SK-N-SH (cell line): ENCODE results near the gene PSMD1. TPM values are rescaled to one million over a fixed set of nuclear protein-coding genes. Genes with fewer than 3 reads are reported as not detected.

ENCODE experiments used
- CTCF ChIA-PET: fragments of 300-600, 350-600 bp; formaldehyde crosslinking; extraction: SDS; loops from one replicate; lab custom pipeline; 2021; lab: Yijun Ruan, JAX
- POLR2A ChIA-PET: fragments of 350-600 bp; sonication (Branson Sonifier 250); formaldehyde crosslinking; extraction: SDS; loops from one replicate; lab custom pipeline; 2020; ENCODE audit warnings: antibody characterized with exemption, inconsistent platforms; lab: Yijun Ruan, JAX
- DNase-seq: peaks from one replicate; pipeline ENCODE4 v3.0.0; 2012
- H2AFZ ChIP-seq: fragments of 200-600 bp; sonication (generic); 2 replicates; pipeline ENCODE4 v1.8.1; 2016; ENCODE audit warnings: antibody characterized with exemption, mild to moderate bottlenecking, low read depth
- H3F3A ChIP-seq: fragments of 200-600 bp; sonication (generic); replicated peaks from 2 replicates; pipeline ENCODE3; 2016; ENCODE audit warnings: antibody characterized with exemption, mild to moderate bottlenecking; ENCODE audit not compliant: insufficient read depth
- H3K27ac ChIP-seq, 2 experiments: fragments of 200-500 bp in 1 of 2; fragments of 200-600 bp in 1 of 2; sonication (Bioruptor generic) in 1 of 2; sonication (generic), shearing (Covaris generic) in 1 of 2; 2 replicates each; pipeline versions ENCODE4 v1.5.1 to v1.6.1; 2014 to 2016; ENCODE audit warnings: low read depth in 2 of 2, inconsistent platforms in 1 of 2, low read length in 1 of 2, mild to moderate bottlenecking in 1 of 2, mixed read lengths in 1 of 2
- H3K27me3 ChIP-seq: fragments of 200-600 bp; sonication (generic), shearing (Covaris generic); 2 replicates; pipeline ENCODE4 v1.6.1; 2016; ENCODE audit warnings: mixed run types; ENCODE audit not compliant: insufficient read depth
- H3K36me3 ChIP-seq, 2 experiments: fragments of 200-500 bp in 1 of 2; fragments of 200-600 bp in 1 of 2; sonication (Bioruptor generic) in 1 of 2; sonication (generic) in 1 of 2; replicated peaks in 1 of 2; 2 replicates each; pipeline versions ENCODE3 to v1.5.1; 2014 to 2016; ENCODE audit warnings: low read length in 1 of 2, mild to moderate bottlenecking in 1 of 2; ENCODE audit not compliant: insufficient read depth in 2 of 2, control insufficient read depth in 1 of 2
- H3K4me1 ChIP-seq, 2 experiments: fragments of 200-500 bp in 1 of 2; fragments of 200-600 bp in 1 of 2; sonication (Bioruptor generic) in 1 of 2; sonication (generic), shearing (Covaris generic) in 1 of 2; 2 replicates each; pipeline versions ENCODE4 v1.5.1 to v1.6.1; 2014 to 2016; ENCODE audit warnings: low read depth in 1 of 2, low read length in 1 of 2, mixed run types in 1 of 2; ENCODE audit not compliant: insufficient read depth in 2 of 2, control insufficient read depth in 1 of 2
- H3K4me2 ChIP-seq: fragments of 200-600 bp; sonication (generic), shearing (Covaris generic); 2 replicates; pipeline ENCODE4 v1.6.1; 2017; ENCODE audit warnings: mixed run types
- H3K4me3 ChIP-seq, 2 experiments: fragments of 200-500 bp in 1 of 2; fragments of 200-600 bp in 1 of 2; sonication (Bioruptor generic) in 1 of 2; sonication (generic), shearing (Covaris generic) in 1 of 2; 2 replicates each; pipeline versions ENCODE4 v1.5.1 to v1.8.1; 2014 to 2016; ENCODE audit warnings: low read depth in 2 of 2, inconsistent platforms in 1 of 2, low read length in 1 of 2, mild to moderate bottlenecking in 1 of 2, mixed read lengths in 1 of 2, moderate library complexity in 1 of 2
- H3K79me2 ChIP-seq: fragments of 200-600 bp; sonication (generic); 2 replicates; pipeline ENCODE4 v1.8.1; 2017; ENCODE audit warnings: mild to moderate bottlenecking; ENCODE audit not compliant: insufficient read depth
- H3K9ac ChIP-seq: fragments of 200-600 bp; sonication (generic); 2 replicates; pipeline ENCODE4 v1.6.1; 2017; ENCODE audit warnings: mixed run types
- H3K9me2 ChIP-seq: fragments of 200-600 bp; sonication (generic); 2 replicates; pipeline ENCODE4 v1.6.1; 2017; ENCODE audit warnings: mixed run types
- H3K9me3 ChIP-seq: fragments of 200-600 bp; sonication (generic); 2 replicates; pipeline ENCODE4 v1.6.1; 2017; ENCODE audit warnings: mixed run types, mild to moderate bottlenecking, moderate library complexity
- H4K20me1 ChIP-seq: fragments of 200-600 bp; sonication (generic); 2 replicates; pipeline ENCODE4 v1.6.1; 2017; ENCODE audit warnings: mild to moderate bottlenecking, mixed run types; ENCODE audit not compliant: insufficient read depth
- EP300 ChIP-seq, 2 experiments: IDR thresholded peaks; 2 replicates each; pipeline versions ENCODE4 v1.4.0 to v1.6.1; 2012; ENCODE audit warnings: borderline replicate concordance in 1 of 2, low read depth in 1 of 2, low read length in 1 of 2
- EZH2phosphoT487 ChIP-seq: fragments of 200-600 bp; sonication (generic); IDR thresholded peaks from 2 replicates; pipeline ENCODE4 v1.6.1; 2017; ENCODE audit warnings: low read depth, mixed run types, mild to moderate bottlenecking, antibody characterized with exemption, moderate library complexity, borderline replicate concordance
- GATA2 ChIP-seq: sonication (generic); formaldehyde crosslinking; IDR thresholded peaks from 2 replicates; pipeline ENCODE4 v1.5.0; 2020; ENCODE audit warnings: mild to moderate bottlenecking, missing genetic modification reagents
- JUND ChIP-seq: IDR thresholded peaks from 2 replicates; pipeline ENCODE4 v1.4.0; 2012
- MEF2A ChIP-seq: IDR thresholded peaks from 2 replicates; pipeline ENCODE4 v1.4.0; 2012; ENCODE audit warnings: low read depth, borderline replicate concordance
- MXI1 ChIP-seq: IDR thresholded peaks from 2 replicates; pipeline ENCODE4 v1.6.1; 2012; ENCODE audit warnings: mild to moderate bottlenecking, low read depth, low read length, improper control_type of control experiment
- RAD21 ChIP-seq: IDR thresholded peaks from 2 replicates; pipeline ENCODE4 v1.6.1; 2012; ENCODE audit warnings: mild to moderate bottlenecking, low read length
- SMC3 ChIP-seq: IDR thresholded peaks from 2 replicates; pipeline ENCODE4 v1.6.1; 2012; ENCODE audit warnings: low read depth, low read length, improper control_type of control experiment
- TCF12 ChIP-seq: IDR thresholded peaks from 2 replicates; pipeline ENCODE4 v1.4.0; 2012
- YY1 ChIP-seq: IDR thresholded peaks from 2 replicates; pipeline ENCODE4 v1.4.0; 2012; ENCODE audit warnings: low read depth, mild to moderate bottlenecking
- WGBS: methylation state at CpG from one replicate; pipeline ENCODE4 v1.1.6; 2017; ENCODE audit warnings: low lambda C conversion rate; 5-methylcytosine and 5-hydroxymethylcytosine counted together
- polyA plus RNA-seq, 3 experiments: library from polyadenylated mRNA; depleted of rRNA; stranded (reverse); fragments of >200 nt; gene quantifications; 2 replicates each; pipeline ENCODE4 v1.2.3, GENCODE V29; 2012
- TF ChIP-seq, protein P1 (sequence below): IDR thresholded peaks from 2 replicates; pipeline ENCODE4 v1.4.0; 2012; ENCODE audit warnings: low read depth, borderline replicate concordance
- TF ChIP-seq, protein P2 (sequence below): IDR thresholded peaks from 2 replicates; pipeline ENCODE4; 2012
- TF ChIP-seq, protein P3 (sequence below): IDR thresholded peaks from 2 replicates; pipeline ENCODE4 v1.6.1; 2012; ENCODE audit warnings: mild to moderate bottlenecking, low read depth, low read length, moderate library complexity
- TF ChIP-seq, protein P4 (sequence below): fragments of 200-600 bp; sonication (generic); IDR thresholded peaks from 2 replicates; pipeline ENCODE4 v1.6.1; 2017; ENCODE audit warnings: antibody characterized with exemption, mild to moderate bottlenecking, moderate library complexity

PSMD1 gene
- polyA plus RNA-seq, 1 of the 3 experiments (the other 2 are of a cell fraction) = 92.3 TPM

DNA sequence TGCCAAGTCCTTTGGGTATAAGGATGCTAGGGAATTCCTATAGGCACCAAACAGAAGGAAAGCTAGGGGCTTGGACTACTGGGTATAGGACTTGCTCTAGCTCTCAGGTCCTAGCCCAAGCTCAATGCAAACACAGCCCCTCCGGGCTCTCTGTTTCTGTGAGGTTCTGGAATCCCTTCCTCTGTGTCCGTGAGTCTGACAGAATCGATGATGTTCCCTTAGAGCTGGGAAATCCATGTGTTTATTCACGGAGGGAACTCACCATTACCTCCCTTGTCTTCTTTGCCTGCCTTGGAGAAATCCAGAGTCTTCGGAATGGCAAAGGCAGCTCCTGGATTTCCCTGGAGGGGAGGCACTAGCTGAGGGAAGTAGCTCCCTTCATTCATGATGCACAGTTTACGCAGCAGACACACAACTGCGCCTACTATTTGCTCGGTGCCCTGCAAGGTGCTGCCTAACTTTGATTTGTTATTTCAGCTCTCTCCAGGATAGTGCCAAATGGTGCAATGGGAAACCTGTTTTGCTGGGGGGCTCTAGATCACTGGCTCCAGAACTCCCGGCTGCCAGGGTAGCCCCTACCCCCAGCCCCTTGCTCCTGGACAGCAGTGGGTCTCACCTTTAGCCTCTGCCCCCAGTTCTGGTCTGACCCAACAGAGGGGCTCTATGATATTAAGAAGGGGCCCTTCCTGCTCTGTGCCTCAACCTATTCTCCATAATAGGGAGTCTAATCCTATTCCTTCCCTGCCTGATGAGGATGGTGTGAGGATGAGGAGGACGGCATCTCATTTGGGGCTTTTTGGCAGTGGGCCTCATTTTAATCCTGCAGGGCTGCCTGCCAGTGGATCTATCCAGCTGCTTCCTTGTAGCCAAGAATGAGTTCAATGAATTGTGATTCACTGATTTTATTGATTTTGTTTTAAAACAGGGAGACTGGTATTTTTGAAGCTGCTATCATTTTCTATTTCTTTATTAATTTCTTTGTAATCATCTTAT lies 8.4 kb upstream of the PSMD1 start:
- H3K36me3 ChIP-seq = no peaks in the 10 kb centered on the region
- H3K27ac ChIP-seq = no peak overlapping the region
- no peaks in the 10 kb centered on the region for H3K79me2 ChIP-seq
- DNase-seq = no peak
- CTCF ChIA-PET = interaction anchor here (1.2 kb wide), 3 partner anchors 19 to 224 kb away, joined by 3 to 4 read pairs (median 4); no protein-coding TSS in a partner anchor
- H3K27me3 ChIP-seq = no peaks in the 10 kb centered on the region
- TF ChIP-seq GATA2 (CRISPR knock-in tag) (no peak), TCF12 (no peak), RAD21 (no peak), EZH2phosphoT487 (no peak), MXI1 (no peak), EP300 (IDR thresholded peaks at IDR 0.05; ENCODE audit: borderline replicate concordance in 1 of 2, low read depth in 1 of 2, low read length in 1 of 2) (no peak), YY1 (no peak), MEF2A (no peak), JUND (no peak), SMC3 (no peak)
- TF ChIP-seq, protein P1, sequence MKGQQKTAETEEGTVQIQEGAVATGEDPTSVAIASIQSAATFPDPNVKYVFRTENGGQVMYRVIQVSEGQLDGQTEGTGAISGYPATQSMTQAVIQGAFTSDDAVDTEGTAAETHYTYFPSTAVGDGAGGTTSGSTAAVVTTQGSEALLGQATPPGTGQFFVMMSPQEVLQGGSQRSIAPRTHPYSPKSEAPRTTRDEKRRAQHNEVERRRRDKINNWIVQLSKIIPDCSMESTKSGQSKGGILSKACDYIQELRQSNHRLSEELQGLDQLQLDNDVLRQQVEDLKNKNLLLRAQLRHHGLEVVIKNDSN = no peak
- TF ChIP-seq, protein P2, sequence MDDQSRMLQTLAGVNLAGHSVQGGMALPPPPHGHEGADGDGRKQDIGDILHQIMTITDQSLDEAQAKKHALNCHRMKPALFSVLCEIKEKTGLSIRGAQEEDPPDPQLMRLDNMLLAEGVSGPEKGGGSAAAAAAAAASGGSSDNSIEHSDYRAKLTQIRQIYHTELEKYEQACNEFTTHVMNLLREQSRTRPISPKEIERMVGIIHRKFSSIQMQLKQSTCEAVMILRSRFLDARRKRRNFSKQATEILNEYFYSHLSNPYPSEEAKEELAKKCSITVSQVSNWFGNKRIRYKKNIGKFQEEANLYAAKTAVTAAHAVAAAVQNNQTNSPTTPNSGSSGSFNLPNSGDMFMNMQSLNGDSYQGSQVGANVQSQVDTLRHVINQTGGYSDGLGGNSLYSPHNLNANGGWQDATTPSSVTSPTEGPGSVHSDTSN = no peak
- TF ChIP-seq, protein P3, sequence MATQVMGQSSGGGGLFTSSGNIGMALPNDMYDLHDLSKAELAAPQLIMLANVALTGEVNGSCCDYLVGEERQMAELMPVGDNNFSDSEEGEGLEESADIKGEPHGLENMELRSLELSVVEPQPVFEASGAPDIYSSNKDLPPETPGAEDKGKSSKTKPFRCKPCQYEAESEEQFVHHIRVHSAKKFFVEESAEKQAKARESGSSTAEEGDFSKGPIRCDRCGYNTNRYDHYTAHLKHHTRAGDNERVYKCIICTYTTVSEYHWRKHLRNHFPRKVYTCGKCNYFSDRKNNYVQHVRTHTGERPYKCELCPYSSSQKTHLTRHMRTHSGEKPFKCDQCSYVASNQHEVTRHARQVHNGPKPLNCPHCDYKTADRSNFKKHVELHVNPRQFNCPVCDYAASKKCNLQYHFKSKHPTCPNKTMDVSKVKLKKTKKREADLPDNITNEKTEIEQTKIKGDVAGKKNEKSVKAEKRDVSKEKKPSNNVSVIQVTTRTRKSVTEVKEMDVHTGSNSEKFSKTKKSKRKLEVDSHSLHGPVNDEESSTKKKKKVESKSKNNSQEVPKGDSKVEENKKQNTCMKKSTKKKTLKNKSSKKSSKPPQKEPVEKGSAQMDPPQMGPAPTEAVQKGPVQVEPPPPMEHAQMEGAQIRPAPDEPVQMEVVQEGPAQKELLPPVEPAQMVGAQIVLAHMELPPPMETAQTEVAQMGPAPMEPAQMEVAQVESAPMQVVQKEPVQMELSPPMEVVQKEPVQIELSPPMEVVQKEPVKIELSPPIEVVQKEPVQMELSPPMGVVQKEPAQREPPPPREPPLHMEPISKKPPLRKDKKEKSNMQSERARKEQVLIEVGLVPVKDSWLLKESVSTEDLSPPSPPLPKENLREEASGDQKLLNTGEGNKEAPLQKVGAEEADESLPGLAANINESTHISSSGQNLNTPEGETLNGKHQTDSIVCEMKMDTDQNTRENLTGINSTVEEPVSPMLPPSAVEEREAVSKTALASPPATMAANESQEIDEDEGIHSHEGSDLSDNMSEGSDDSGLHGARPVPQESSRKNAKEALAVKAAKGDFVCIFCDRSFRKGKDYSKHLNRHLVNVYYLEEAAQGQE = no peak
- TF ChIP-seq, protein P4, sequence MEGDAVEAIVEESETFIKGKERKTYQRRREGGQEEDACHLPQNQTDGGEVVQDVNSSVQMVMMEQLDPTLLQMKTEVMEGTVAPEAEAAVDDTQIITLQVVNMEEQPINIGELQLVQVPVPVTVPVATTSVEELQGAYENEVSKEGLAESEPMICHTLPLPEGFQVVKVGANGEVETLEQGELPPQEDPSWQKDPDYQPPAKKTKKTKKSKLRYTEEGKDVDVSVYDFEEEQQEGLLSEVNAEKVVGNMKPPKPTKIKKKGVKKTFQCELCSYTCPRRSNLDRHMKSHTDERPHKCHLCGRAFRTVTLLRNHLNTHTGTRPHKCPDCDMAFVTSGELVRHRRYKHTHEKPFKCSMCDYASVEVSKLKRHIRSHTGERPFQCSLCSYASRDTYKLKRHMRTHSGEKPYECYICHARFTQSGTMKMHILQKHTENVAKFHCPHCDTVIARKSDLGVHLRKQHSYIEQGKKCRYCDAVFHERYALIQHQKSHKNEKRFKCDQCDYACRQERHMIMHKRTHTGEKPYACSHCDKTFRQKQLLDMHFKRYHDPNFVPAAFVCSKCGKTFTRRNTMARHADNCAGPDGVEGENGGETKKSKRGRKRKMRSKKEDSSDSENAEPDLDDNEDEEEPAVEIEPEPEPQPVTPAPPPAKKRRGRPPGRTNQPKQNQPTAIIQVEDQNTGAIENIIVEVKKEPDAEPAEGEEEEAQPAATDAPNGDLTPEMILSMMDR = no peak
- WGBS = 46% methylated on average over 10 of the region's 10 CpGs
- H3K9me3 ChIP-seq = no peaks in the 10 kb centered on the region
- peaks cover 0 to 5% of the 10 kb centered on the region in 2 experiments; a peak in 1 of 4 replicates for H3K4me1 ChIP-seq
- H2AFZ ChIP-seq = no peak overlapping the region
- no peaks in the 10 kb centered on the region for H3F3A ChIP-seq
- H3K9me2 ChIP-seq = no peaks in the 10 kb centered on the region
- H3K4me3 ChIP-seq = no peak overlapping the region
- H4K20me1 ChIP-seq = no peaks in the 10 kb centered on the region
- H3K4me2 ChIP-seq = no peak overlapping the region
- no peak overlapping the region for H3K9ac ChIP-seq
- POLR2A ChIA-PET = no interaction called here
